Lung (tissue), 12 donors: ENCODE measurements around the gene ATP6V0B. TPM values are rescaled to one million over a fixed set of nuclear protein-coding genes. Genes with fewer than 3 reads are reported as not detected.

Source experiments
- ATAC-seq: fragments of 200-7000 bp; cut with Tn5 transposase; one replicate; pipeline ENCODE4 v1.9.1; 2020; ENCODE audit warnings: moderate number of reproducible peaks; ENCODE audit not compliant: insufficient read depth, low FRiP score
- DNase-seq, 3 donors: peaks; one replicate each; pipeline ENCODE4 v3.0.0-alpha.2; 2013 to 2017
- H3K27ac ChIP-seq, 2 donors: one replicate each; pipeline ENCODE4 v1.5.1; 2013; ENCODE audit warnings: mild to moderate bottlenecking in 2 of 2, moderate library complexity in 2 of 2, control low read depth in 1 of 2, inconsistent platforms in 1 of 2, low read depth in 1 of 2, low read length in 1 of 2
- H3K27me3 ChIP-seq, 3 donors: one replicate each; pipeline ENCODE4 v1.5.1; 2013; ENCODE audit warnings: low read length in 2 of 3; ENCODE audit not compliant: control insufficient read depth in 3 of 3, insufficient read depth in 3 of 3
- H3K36me3 ChIP-seq, 4 donors: one replicate each; pipeline ENCODE4 v1.5.1; 2013; ENCODE audit warnings: low read length in 4 of 4, mild to moderate bottlenecking in 1 of 4, moderate library complexity in 1 of 4; ENCODE audit not compliant: control insufficient read depth in 4 of 4, insufficient read depth in 4 of 4
- H3K4me1 ChIP-seq, 5 donors: one replicate each; pipeline ENCODE4 v1.5.1; 2013; ENCODE audit warnings: low read length in 5 of 5, mild to moderate bottlenecking in 2 of 5, moderate library complexity in 1 of 5; ENCODE audit not compliant: control insufficient read depth in 5 of 5, insufficient read depth in 5 of 5
- H3K4me3 ChIP-seq: one replicate; pipeline ENCODE4 v1.5.1; 2013; ENCODE audit warnings: mild to moderate bottlenecking, control low read depth, moderate library complexity
- H3K9ac ChIP-seq, 2 donors: one replicate each; pipeline ENCODE4 v1.5.1; 2013; ENCODE audit warnings: low read length in 2 of 2, control low read depth in 1 of 2; ENCODE audit not compliant: insufficient read depth in 1 of 2
- H3K9me3 ChIP-seq, 4 donors: one replicate each; pipeline ENCODE4 v1.5.1; 2013; ENCODE audit warnings: low read length in 3 of 4, mild to moderate bottlenecking in 1 of 4, moderate library complexity in 1 of 4; ENCODE audit not compliant: control insufficient read depth in 4 of 4, insufficient read depth in 3 of 4
- WGBS, 2 donors: extraction: QIAGEN DNeasy Blood & Tissue Kit; methylation state at CpG; one replicate each; pipeline ENCODE4 v1.1.7; 2013; 5-methylcytosine and 5-hydroxymethylcytosine counted together
- polyA plus RNA-seq, 2 donors: library from polyadenylated mRNA; stranded (reverse); fragments of 200-250 nt; gene quantifications; one replicate each; pipeline ENCODE4 v1.2.1, GENCODE V29; 2013
- total RNA-seq, 2 donors: library from RNA; depleted of rRNA in 1 of 2; stranded (reverse); fragments of >200 nt in 1 of 2; gene quantifications; one replicate each; pipeline ENCODE4 v1.2.1, GENCODE V29; 2014 to 2021
- TF ChIP-seq, protein P1 (sequence below): IDR thresholded peaks from 2 replicates; pipeline ENCODE4 v1.5.1; 2012; ENCODE audit warnings: mild to moderate bottlenecking; ENCODE audit errors: control extremely low read depth, extremely low read depth
- donor health status: control.
- donor health status: control.
- donor health status: Bipolar disorder and iron deficiency.
- donor health status: healthy.
- donor health status: DM: yes; HTN: yes; CAD: no.

ATP6V0B gene
- total and polyA plus RNA-seq, 4 donors = 71.2 to 484 (median 283) TPM

DNA sequence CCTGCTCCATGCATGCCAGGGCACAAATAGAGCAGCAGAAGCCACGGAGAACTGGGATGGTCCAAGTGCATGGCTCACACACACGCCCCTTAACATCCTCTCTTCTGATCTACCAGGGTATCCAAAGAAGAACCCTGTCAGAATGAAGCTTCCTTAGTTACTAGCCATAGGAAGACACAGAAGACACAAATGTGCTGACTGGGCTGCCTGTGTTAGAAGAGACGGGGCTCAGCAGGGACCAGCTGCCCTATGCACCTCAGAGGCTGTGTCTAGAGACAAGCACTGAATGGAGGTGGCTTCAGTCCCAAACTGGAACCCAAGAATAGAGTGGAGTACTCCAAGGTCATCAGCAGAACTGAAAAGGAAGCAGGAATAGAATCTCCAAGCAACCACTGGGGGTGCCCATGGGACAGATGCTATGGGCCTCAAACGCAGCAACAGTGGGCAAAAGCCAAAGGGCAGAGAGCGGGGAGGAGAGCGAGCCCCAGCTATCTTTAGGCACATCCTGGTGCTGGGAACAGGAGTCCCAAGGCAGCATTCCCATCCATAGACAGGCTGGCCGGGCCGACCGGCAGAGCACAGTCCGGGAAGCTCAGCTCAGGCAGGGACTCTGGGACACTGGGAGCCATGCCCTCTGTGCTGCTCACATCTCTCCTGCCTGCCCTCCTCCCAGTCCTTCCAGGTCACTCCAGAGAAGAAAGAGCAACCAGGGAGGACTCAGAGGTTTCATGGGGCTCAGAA, 47.0 kb downstream of the ATP6V0B start:
- H3K27ac ChIP-seq = no peak overlapping the region
- no peak for ATAC-seq
- no peak overlapping the region for H3K4me3 ChIP-seq
- peaks cover 0 to 5% (median 2%) of the 10 kb centered on the region in 4 donors for H3K36me3 ChIP-seq
- no peak for DNase-seq
- no peak overlapping the region for H3K9ac ChIP-seq
- H3K4me1 ChIP-seq = peaks cover 0 to 18% (median 0%) of the 10 kb centered on the region in 5 donors
- TF ChIP-seq, protein P1, sequence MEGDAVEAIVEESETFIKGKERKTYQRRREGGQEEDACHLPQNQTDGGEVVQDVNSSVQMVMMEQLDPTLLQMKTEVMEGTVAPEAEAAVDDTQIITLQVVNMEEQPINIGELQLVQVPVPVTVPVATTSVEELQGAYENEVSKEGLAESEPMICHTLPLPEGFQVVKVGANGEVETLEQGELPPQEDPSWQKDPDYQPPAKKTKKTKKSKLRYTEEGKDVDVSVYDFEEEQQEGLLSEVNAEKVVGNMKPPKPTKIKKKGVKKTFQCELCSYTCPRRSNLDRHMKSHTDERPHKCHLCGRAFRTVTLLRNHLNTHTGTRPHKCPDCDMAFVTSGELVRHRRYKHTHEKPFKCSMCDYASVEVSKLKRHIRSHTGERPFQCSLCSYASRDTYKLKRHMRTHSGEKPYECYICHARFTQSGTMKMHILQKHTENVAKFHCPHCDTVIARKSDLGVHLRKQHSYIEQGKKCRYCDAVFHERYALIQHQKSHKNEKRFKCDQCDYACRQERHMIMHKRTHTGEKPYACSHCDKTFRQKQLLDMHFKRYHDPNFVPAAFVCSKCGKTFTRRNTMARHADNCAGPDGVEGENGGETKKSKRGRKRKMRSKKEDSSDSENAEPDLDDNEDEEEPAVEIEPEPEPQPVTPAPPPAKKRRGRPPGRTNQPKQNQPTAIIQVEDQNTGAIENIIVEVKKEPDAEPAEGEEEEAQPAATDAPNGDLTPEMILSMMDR = no peak
- WGBS, 2 donors = 85 to 87% methylated on average over 10 of the region's 10 CpGs
- no peaks in the 10 kb centered on the region for H3K9me3 ChIP-seq
- no peaks in the 10 kb centered on the region for H3K27me3 ChIP-seq

DNA sequence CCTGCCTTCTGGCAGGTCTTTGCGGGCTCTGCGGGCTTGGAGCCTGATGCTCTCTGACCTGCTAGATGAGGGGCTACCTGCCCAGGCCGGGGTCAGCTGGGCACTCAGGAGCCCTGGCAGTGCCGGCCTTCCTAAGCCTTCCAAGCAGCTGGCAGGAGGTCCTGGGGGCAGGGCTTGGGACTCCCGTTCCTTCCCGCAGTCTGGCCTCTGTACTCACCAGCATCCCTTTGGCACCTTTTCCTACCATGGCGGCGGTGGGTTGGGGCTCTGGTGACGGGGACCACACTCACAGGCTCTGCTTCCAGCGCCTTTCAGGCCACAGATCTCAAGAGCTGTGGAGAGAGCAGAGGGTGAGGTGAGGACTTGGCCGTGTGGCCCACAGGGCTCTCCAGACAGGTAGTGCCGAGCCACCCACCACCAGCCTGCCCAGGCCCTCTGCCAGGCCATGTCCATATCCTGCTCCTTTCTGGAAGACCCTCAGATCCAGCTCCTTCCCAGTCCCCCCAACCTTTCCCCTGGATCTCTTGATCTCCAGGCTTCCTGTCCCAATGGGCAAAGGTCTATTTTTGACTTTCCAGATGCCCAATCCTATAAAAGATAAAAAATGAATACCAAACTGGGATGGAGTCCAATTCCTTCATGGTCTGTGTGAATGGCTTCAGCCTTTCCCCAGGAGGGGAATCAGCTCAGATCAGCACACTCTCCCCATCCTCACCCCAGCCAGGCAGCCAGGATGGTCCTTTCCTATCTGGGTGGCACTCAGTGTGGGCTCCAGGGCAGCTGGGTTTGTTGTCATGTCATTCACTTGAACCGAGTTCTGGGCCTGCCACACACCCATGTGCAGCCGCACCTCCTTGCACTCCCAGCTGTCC, 49.5 kb downstream of the ATP6V0B start:
- no peaks in the 10 kb centered on the region for H3K27me3 ChIP-seq
- no peaks in the 10 kb centered on the region for H3K9me3 ChIP-seq
- no peak overlapping the region for H3K4me3 ChIP-seq
- no peak overlapping the region for H3K27ac ChIP-seq
- whole genome bisulfite sequencing, 2 donors = 91 to 94% methylated on average over 14 of the region's 14 CpGs
- H3K4me1 ChIP-seq = peaks cover 0 to 19% (median 4%) of the 10 kb centered on the region in 5 donors
- TF ChIP-seq, protein P1 = no peak
- ATAC-seq (no peak), DNase-seq (no peak)
- H3K9ac ChIP-seq = no peak overlapping the region
- peaks cover 0 to 5% (median 2%) of the 10 kb centered on the region in 4 donors for H3K36me3 ChIP-seq

DNA sequence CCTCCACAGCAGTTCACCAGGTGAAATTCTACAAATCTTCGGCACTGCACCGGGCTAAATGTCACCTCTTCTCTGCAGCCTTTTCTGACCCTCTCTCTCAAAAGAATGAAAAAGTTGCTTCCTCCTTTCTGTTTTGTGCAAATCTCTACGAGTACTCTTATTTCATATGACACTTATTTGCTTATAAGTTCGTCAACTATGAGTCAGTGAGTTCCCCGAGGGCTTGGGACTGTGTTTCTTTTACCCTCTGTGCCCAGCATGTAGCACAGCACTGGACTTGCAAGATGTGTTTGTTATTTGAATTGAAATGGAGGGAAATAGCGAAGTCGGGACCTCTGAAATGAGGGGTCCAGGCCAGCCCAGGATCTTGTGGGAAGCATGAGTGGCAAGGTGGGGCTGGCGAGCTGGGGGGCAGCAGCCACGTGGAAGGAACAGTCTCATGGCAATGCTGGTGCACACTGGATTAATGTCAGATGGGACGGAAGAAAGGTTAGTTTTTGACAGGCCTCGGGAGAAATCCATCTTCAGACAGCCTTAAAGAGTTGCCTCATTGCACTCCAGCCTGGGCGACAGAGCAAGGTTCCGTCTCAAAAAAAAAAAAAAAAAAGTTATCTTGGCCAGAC, 50.3 kb downstream of the ATP6V0B start:
- 85 to 89% methylated on average over 13 of the region's 13 CpGs for WGBS, 2 donors
- DNase-seq = no peak
- Histone ChIP-seq H3K9me3 (no peaks in the 10 kb centered on the region), H3K4me1 (peaks cover 0 to 15% (median 7%) of the 10 kb centered on the region in 5 donors), H3K27me3 (no peaks in the 10 kb centered on the region), H3K36me3 (peaks cover 0 to 5% (median 2%) of the 10 kb centered on the region in 4 donors), H3K4me3 (no peak overlapping the region), H3K9ac (no peak overlapping the region), H3K27ac (no peak overlapping the region)
- ATAC-seq = no peak
- TF ChIP-seq, protein P1 = no peak
